Epithelial cell of esophagus (primary cell): ENCODE measurements around the gene CAPN8.
A peak's percentile ranks its signal among the peaks of the same experiment; 100 is the strongest.

Experiments used
- DNase-seq: peaks from one replicate; pipeline ENCODE4 v3.0.0; 2010; ENCODE audit warnings: low read depth
- H3K4me3 ChIP-seq: 2 replicates; pipeline ENCODE4 v1.5.1; 2011; ENCODE audit warnings: mild to moderate bottlenecking, low read length, control low read depth
- CTCF ChIP-seq: IDR thresholded peaks from 2 replicates; pipeline ENCODE4 v1.5.1; 2011; ENCODE audit warnings: low read depth, mild to moderate bottlenecking, low read length, control low read depth, inconsistent platforms; ENCODE audit not compliant: insufficient read depth; ENCODE audit errors: missing control alignments

CAPN8 gene

GRCh38 chr1:223665592-223666312 is at the start of gene CAPN8:
Gene CAPN8 (minus strand): TSS chr1:223665701. CDS start chr1:223665646, 55 bp downstream.
- no peak within 1 kb of the TSS for H3K4me3 ChIP-seq
- no peak for TF ChIP-seq CTCF
- peak; percentile 74 for DNase-seq

GRCh38 chr1:223714849-223715603 is 49.5 kb upstream of the CAPN8 start:
- TF ChIP-seq CTCF = peak; percentile 30
- DNase-seq = peak; percentile 98
- H3K4me3 ChIP-seq = peak overlapping the region; percentile 24

GRCh38 chr1:223714421-223714724 is 48.9 kb upstream of the CAPN8 start:
- no peak for TF ChIP-seq CTCF
- H3K4me3 ChIP-seq = peak overlapping the region; percentile 24
- no peak for DNase-seq

- TF ChIP-seq CTCF = no peak
- DNase-seq = peak; percentile 75
- peak overlapping the region; percentile 78 for H3K4me3 ChIP-seq
Observed at GRCh38 chr1:223713546-223714420, 48.3 kb upstream of the CAPN8 start.

- no peak for DNase-seq
- no peak for TF ChIP-seq CTCF
- peak overlapping the region; percentile 78 for H3K4me3 ChIP-seq
Observed at GRCh38 chr1:223712850-223713474, 47.5 kb upstream of the CAPN8 start.

- peak; percentile 37 for TF ChIP-seq CTCF
- peak within 1 kb of the TSS; percentile 78 for H3K4me3 ChIP-seq
- peak; percentile 92 for DNase-seq
Observed at GRCh38 chr1:223712194-223712849, 46.8 kb upstream of the CAPN8 start, which contains the start of gene CAPN2. Gene CAPN2 (plus strand): TSS chr1:223712539. CDS start chr1:223712641, 102 bp downstream.
